B cell (primary cell): ENCODE data around the gene F2R.

Experiments used
- CTCF ChIP-seq: fragments of 200-600 bp; IDR thresholded peaks from one replicate; pipeline ENCODE4 v1.8.0; 2022; ENCODE audit warnings: antibody characterized with exemption, mild to moderate bottlenecking
- EZH2 ChIP-seq: IDR thresholded peaks from 2 replicates; pipeline ENCODE4 v1.6.1; 2012; ENCODE audit warnings: borderline replicate concordance, low read depth, mild to moderate bottlenecking, moderate library complexity, low read length; ENCODE audit not compliant: insufficient read depth, poor library complexity, severe bottlenecking

GRCh38 chr5:76696251-76696650, 19.7 kb upstream of the F2R start:
- TF ChIP-seq CTCF, result no peak
- TF ChIP-seq EZH2, result no peak
